Prostate gland (tissue), 2 donors: ENCODE results near the gene SAGE1.
"Not testable (repeated sequence)": the region's sequence is repeated elsewhere in the genome, so short reads cannot be mapped to it uniquely, and the experiment has no call there.

Experiments used
- CTCF ChIP-seq, 4 experiments: fragments of 200-600 bp in 2 of 4; fragments of 450-650 bp in 2 of 4; sonication (generic) in 2 of 4; IDR thresholded peaks; 1 replicate in 3 of 4; 2 replicates in 1 of 4; pipeline ENCODE4 v1.5.1; 2016 to 2019; ENCODE audit warnings: antibody characterized with exemption in 4 of 4, mild to moderate bottlenecking in 2 of 4, moderate library complexity in 2 of 4
- POLR2A ChIP-seq: fragments of 450-650 bp; IDR thresholded peaks from one replicate; pipeline ENCODE4 v1.6.1; 2016; ENCODE audit warnings: antibody characterized with exemption, mild to moderate bottlenecking
- POLR2AphosphoS5 ChIP-seq: sonication (generic); formaldehyde crosslinking; IDR thresholded peaks from one replicate; pipeline ENCODE4 v1.6.1; 2017; ENCODE audit warnings: antibody characterized with exemption

GRCh38 chrX:135854438-135854837 is 39.1 kb upstream of the SAGE1 start, which contains the start of gene CT45A8:
- not testable (repeated sequence) for TF ChIP-seq POLR2A; CTCF (IDR thresholded peaks at IDR 0.05); POLR2AphosphoS5
